Stimulated activated CD4-positive, alpha-beta T cell treated with anti-CD3 and anti-CD28 coated beads, Interleukin-1b, Interleukin-23, amount 100 ng/mL, for 48 hours (primary cell): ENCODE measurements around the gene TREX2.

Experiments
- DNase-seq: peaks from one replicate; pipeline ENCODE4 v3.0.0-alpha.2; 2020

Gene TREX2

GRCh38 chrX:153455571-153455970 lies 9.7 kb upstream of the TREX2 start:
- DNase-seq = no peak

GRCh38 chrX:153454901-153455550 lies 9.2 kb upstream of the TREX2 start:
- DNase-seq = no peak

- DNase-seq = no peak
Observed at GRCh38 chrX:153450949-153451277, 5.1 kb upstream of the TREX2 start.

- DNase-seq = no peak
Observed at GRCh38 chrX:153450114-153450948, 4.5 kb upstream of the TREX2 start.

GRCh38 chrX:153449368-153450113 lies 3.7 kb upstream of the TREX2 start:
- no peak for DNase-seq

GRCh38 chrX:153448556-153449367 lies 2.9 kb upstream of the TREX2 start:
- DNase-seq = no peak

- no peak for DNase-seq
Observed at GRCh38 chrX:153447581-153447960, 1.7 kb upstream of the TREX2 start.

- no peak for DNase-seq
Observed at GRCh38 chrX:153446950-153447580, 1.2 kb upstream of the TREX2 start.

- DNase-seq = no peak
Observed at GRCh38 chrX:153446636-153446936, 730 bp upstream of the TREX2 start.

GRCh38 chrX:153445106-153445855 lies 575 bp downstream of the TREX2 start:
- no peak for DNase-seq

GRCh38 chrX:153444333-153445011 lies 1.4 kb downstream of the TREX2 start:
- DNase-seq = no peak

GRCh38 chrX:153443476-153444332 lies 2.2 kb downstream of the TREX2 start:
- DNase-seq = no peak

- no peak for DNase-seq
Observed at GRCh38 chrX:153442463-153442862, 3.4 kb downstream of the TREX2 start.

GRCh38 chrX:153441981-153442380 lies 3.9 kb downstream of the TREX2 start:
- no peak for DNase-seq

- no peak for DNase-seq
Observed at GRCh38 chrX:153441296-153441695, 4.6 kb downstream of the TREX2 start.

- no peak for DNase-seq
Observed at GRCh38 chrX:153440556-153441135, 5.2 kb downstream of the TREX2 start.

GRCh38 chrX:153439977-153440376 lies 5.9 kb downstream of the TREX2 start:
- DNase-seq = no peak

- no peak for DNase-seq
Observed at GRCh38 chrX:153438532-153438931, 7.3 kb downstream of the TREX2 start.

GRCh38 chrX:153435845-153436244 lies 10.0 kb downstream of the TREX2 start:
- DNase-seq = no peak

GRCh38 chrX:153434801-153435200 lies 11.1 kb downstream of the TREX2 start:
- DNase-seq = no peak
